HG02623 (cell line): ENCODE data around the gene JAKMIP1.

Source experiments
- ATAC-seq: cut with Tn5 transposase; IDR thresholded peaks from one replicate; pipeline ENCODE4 v1.9.1; 2021; ENCODE audit warnings: moderate library complexity; ENCODE audit not compliant: unreplicated experiment

JAKMIP1 gene

DNA sequence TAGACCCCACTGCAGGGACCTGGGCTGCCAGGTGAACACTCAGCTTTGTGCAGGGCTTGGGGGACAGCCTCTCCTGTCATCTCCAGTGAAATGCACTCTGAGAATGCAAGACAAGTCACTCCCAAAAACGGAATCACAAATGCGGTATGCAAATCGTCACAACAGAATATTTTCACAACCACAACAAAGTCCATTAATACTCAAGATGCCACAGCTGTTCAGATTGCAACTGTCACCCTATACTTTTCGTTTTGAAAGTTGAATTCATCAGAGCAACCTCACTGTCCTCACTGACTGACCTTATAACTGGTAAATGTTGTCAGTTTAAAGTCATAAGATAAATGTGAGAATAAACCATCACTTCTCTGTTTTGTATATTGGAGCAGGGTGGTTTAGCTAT is 16.6 kb downstream of the JAKMIP1 start:
- ATAC-seq = peak; percentile 28

DNA sequence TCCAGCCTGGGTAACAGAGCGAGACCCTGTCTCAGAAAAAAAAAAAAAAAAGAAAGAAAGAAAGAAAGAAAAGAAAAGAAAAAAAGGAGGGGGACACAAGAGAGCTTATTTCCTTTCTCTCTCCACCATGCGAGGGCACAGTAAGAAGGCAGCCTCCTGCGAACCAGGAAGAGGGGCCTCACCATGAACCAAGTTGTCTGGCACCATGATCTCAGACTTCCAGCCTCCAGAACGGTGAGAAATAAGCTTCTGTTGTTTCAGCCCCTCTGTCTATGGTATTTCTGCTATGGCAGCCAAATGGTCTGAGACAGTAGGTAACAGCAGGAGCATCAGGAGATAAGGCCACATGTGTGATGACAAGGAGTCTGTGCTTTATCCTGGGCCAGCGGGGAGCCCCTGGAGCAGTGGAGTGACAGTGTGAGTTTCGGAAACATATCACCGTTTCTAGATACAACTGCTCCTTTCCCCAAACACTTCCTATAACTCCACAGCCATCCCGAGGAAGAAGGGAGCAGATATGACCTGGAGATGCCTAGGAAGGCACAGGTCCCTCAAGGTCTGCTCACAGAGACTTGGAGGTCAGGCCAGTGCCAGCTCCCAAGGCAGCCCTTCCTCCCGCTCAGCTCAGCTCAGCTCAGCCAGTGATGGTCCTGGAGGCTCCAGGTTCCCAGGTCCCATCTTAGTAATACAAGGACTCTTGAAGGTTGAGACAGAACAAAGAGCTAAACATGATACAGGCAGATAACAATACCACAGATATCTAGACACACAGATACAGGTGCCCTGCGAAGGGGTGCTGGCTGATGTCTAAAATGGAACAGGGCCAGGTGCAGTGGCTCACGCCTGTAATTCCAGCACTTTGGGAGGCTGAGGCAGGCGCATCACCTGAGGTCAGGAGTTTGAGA is 17.7 kb downstream of the JAKMIP1 start:
- ATAC-seq = no peak

DNA sequence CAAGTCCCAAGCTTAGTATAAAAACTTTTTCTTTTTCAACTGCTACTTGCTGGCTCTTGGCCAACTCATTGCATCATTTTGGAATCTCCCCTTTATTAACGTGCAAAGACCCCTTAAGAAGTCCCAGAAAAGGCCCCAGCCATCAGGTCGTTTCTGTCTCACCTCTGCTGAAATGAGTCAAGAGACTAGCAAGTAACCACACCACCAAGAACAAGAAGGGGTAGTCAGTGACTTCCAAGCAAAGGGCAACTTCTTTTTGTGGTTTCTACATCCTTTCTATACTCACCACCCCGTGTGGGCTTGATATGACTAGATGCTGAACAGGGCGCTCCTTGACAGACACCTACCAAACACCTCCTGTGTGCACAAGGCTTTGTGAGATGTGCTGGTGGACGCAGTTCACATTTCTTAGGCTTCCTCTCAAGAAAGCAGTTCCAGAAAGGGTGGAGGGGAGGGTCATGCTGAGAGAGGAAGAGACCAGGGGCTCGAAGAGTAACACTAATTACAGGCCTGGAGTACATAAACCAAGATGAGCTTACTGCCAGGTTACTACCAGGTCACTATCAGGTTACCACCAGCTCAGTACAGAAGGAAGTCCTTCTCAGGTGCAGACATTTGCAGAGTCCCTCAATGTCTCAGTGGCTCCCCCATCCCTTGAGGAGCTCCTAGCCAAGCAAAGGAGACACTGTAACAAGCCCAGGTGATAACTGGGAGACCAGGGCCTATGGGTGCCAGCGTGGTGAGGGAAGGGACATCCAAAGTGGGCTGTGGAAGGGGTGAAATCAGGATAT is 19.3 kb downstream of the JAKMIP1 start:
- peak; percentile 86 for ATAC-seq

DNA sequence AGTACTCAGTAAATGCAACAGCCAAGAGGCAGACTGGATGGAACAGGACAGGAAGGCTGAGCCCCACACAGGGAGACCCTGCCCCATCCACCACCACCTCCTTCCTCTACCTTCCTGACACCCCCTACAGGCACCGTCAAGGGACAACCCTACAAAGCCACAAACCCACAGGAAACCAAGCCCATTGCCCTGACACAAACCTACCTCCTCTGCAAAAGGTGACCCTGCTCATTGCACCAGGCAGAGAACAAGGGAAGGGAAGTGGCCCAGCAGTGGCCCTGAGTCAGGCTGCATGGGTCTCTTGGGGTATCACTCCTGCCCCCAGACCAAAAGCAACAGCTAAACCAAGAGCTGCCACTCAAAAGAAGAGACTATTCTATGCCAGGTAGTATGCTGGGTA is 21.0 kb downstream of the JAKMIP1 start:
- ATAC-seq = no peak

DNA sequence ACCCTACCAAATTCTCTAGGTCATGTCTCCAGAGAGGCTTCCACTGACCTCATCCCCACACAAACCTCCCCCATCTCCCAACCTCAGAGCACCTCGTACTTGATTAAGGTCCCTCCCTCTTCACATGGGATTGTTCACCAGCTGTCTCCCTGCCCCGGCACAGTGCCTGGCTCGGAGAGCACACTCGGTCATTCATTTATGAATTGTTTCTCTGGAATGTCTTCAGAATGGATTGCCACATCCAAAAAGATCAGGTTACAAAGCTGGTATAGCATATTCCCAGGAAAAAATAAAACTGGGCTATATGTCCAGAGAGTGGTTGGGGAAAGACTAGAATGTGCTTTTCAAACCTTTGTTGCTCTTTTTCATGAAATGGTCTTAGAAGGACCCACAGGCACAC is 21.6 kb downstream of the JAKMIP1 start:
- ATAC-seq = no peak

DNA sequence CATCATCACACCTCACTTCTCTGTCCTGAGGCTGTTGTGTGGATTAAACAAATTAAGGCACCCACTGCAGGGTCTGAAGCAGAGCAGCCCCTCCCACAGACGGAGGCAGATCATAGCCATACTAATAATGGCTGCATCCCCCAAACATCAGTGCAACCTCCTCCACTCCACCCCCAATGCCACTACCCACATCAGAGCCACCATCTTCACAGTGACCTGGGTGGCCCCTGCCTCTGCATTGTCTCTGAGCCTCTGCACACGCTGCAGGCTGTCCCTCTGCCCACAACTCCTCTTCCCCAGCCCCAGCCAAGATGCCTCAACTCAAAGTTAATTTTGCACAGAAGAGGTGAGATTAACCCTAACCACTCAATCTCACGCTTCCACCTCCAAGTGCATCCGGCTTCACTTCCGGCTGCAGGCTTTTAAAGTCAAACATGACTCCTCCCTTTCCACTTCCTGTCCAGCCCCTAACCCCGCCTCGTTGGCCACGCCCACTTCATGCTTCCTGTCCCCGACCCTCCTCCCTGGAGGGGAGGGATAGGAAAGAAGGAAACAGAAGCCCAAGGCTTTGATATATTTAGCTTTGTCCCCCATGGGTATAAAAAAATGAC is 22.7 kb downstream of the JAKMIP1 start:
- ATAC-seq = no peak

DNA sequence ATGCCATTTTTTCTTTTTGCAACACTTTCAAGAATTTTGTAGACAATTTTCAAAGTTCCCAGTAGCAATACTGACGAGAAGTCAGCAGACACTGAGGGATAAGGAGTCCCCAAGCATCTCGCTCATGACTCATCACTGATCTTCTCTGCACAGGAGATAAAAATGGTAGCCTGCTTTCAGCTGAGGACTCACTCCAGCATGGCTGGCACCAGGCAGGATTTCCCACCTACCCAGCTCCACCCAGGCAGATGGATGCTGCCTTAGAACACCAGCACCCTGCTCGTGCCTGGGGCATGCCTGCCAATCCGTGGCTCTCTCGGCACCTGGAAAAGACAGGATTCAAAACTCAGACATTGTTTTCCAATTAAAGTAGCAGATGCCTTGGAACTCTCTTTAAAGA is 24.9 kb downstream of the JAKMIP1 start:
- no peak for ATAC-seq

DNA sequence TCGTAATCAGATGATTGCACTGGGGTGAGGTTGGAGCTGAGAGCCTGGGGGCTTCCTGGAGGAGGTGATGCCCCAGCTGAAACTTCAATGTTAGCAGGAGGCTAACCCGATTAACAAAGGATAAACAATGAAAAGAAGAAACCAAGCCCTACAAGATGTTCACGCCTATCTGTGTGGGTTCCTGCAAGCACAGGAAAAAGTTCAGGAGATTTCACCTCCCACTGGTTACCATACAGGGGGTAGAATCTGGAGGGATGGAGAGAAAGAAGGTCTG is 27.5 kb downstream of the JAKMIP1 start:
- ATAC-seq = no peak

DNA sequence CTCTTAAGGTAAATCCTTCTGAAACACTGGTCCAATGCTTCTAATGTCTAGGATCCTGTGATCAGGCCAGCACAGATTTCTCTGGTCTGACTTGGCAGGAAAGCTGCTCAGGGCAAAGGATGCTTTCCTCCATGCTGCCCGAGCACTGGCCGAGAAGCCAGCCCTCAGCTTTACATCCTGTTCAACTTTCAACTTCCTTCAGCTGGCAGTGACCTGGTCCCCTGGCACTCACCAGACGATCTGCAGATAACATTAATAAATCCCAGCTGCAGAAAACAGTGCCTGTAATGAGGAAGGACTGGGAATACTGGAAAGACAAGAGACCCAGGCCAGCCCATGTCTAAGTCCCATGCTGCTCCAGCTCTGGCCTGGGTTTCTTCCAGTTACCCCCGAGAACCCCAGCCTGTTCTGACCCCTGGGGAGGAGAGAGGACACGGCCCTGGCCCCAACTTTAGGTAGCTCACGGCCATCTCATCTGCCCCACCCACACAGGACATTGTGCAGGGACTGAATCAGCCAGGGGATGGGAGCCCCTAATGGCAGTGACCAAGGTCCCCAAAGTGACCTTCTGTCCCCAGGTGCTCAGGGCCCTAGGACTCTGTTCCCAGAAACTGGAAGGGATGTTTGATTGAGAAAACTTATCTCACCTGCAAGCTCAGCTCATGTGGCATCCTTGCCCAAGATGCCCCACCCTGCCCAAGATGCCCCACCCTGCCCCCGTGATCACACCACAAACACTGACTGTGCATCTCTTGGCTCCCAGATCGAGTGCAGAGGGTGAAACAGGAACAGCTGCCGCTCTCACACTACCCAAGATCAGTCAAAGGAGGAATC is 28.0 kb downstream of the JAKMIP1 start:
- no peak for ATAC-seq

DNA sequence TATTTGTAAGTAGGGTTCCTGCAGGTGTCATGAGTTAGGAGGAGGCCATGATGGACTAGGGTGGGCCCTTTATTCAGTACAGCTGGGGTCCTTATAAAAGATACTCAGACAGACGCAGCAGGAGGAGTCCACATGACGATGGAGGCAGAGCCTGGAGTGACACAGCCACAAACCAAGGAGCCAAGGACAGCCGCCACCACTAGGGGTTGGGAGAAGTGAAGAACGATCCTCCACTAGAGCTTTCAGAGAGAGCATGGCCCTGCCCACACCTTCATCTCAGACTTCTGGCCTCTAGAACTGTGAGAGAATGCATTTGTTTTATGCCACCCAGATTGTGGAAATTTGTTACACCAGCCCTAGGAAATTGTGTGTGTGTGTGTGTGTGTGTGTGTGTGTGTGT is 31.1 kb downstream of the JAKMIP1 start:
- ATAC-seq = no peak

DNA sequence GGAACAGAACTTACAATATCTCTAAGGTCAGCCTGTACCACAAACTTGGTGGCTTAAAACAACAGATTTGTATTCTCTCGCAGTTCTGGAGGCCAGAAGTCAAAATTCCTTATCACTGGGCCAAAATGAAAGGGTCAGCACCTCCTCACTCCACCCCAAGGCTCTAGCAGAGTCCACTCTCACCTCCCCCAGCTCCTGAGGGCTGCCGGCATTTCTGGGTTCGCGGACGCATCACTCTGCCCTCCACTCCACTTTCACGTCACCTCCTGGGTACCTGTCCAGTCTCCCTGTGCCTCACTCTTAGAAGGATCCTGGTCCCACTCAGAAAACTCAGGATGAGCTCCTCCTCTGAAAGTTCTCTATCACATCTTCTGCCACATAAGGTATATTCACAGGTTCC is 34.6 kb downstream of the JAKMIP1 start:
- no peak for ATAC-seq

DNA sequence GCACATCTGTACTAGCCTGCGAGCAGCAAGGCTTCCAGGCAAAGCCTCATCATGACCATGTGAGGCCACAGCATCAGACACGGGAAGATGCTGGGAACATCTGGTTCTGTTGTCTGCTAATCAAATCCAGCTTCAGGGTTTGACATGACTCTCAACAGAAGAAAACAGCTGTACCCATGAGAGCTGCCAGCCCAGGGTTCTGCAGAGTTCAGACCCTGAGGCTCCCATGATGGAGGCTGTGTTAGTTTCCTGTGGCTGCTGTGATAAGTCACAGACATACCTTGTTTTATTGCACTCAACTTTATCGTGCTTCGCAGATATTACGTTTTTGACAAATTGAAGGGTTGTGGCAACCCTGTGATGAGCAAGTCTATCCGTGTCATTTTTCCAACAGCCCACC is 37.5 kb downstream of the JAKMIP1 start:
- no peak for ATAC-seq

DNA sequence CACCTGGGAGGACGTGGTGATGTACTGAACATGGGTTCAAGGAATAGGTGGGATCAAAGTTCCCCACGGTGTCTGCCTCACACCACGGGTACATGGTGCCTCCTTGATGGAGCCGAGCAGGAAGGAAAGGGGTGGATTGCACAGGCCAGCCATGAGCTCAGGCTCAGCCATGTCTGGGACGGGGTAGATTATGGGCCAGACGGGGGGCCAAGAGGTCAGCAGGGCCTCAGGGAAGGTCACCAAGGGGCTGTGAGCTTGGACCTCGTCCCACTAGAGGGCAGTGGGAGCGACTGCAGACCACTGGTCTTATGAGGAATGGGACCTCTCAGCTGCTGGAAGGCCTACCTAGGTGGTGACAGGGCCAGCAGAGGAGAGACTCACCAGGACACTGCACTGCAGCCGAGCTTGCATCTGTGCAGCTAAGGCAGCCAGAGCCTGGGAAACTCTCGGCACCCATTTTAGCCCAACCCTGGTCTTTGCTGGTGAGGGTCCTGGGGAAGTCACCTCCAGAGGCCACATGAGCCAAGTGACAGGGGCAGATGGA is 38.4 kb downstream of the JAKMIP1 start:
- ATAC-seq = no peak

DNA sequence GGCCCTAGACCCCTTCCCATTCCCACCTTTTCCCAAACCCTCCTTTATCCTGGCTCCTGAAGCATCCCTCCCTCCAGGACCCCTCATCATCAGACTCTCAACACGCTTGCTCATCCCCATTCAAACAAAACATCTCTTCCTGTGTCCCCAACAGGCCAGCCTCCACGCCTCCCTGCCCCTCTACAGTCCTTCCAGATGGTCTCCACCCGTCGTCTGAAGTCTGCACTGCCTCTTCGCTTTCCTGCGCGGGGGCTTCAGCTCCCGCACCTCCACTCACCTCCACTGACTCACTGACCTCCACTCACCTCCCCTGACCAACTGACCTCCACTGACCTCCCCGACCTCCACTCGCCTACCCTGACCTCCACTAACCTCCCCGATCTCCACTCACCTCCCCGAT is 39.8 kb downstream of the JAKMIP1 start:
- no peak for ATAC-seq

DNA sequence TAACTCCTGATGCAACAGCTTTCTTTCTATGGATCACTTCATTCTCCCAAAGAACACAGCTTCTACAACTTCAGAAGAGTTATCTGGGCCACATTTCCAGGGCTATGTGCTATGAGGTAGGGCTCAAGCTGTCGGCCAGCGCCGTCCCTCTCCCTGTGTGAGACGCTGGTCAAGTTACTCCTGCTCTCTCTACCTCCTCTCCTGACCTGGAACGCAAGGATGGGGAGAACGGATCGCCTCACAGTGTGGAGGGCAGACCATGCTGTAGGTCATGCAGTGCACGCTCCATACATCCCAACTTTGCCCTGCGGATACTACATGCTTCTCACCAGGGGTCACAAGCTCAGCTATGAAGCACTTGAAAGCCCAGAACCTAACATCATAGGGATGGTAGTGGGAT is 42.4 kb downstream of the JAKMIP1 start:
- no peak for ATAC-seq

DNA sequence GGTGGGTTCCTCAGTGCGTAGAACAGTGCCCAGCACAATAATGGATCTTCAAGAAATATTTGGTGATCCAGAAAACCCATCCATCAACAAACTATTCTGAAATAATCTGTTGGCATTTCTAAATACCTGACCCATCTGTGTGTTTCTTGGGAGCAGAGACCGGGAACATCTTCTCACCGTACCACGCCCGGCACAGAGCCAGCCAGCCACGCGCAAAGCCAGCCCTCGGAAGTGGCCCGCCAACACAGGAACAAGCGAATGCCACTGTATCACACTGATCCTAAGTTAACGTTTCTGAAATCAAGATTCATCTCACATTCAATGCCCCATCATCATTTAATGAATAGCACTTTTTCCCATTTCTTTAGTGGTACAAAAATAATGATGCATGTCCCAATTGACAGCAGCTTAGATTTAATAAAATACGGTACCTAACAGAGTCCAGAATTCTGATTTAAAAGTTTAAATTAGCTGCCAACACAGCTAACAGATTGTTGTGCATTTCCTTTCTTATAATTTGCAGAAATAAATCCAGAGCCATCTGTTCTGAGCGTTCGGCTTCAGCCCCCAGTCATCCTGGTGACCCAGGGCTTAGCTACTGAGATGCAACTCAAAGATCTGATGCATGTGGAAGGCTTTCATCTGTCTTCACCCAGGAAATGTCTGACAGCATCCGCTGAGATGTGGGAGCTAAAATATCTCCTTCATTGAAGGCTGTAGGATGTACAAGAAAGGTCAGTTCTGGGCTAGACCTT is 44.2 kb downstream of the JAKMIP1 start:
- no peak for ATAC-seq

DNA sequence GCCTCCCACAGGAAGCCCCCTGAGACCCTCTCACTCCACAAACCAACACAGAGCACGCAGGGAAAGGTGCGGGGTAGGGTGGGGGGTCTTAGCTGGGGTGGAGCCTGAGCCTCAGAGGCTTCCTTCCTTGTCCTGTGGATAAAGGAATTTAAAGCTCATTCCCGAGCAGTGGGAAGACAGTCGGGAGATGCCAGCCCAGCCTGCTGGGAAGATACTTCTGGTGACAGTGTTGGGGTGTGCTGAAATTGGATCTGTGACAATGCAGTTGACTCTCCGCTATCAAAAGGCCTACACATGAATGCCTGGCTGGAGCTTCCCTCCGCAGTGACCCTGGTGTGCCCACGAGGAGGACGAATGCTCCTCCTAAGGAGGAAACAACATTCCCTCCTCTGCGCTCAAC is 45.5 kb downstream of the JAKMIP1 start:
- ATAC-seq = no peak

DNA sequence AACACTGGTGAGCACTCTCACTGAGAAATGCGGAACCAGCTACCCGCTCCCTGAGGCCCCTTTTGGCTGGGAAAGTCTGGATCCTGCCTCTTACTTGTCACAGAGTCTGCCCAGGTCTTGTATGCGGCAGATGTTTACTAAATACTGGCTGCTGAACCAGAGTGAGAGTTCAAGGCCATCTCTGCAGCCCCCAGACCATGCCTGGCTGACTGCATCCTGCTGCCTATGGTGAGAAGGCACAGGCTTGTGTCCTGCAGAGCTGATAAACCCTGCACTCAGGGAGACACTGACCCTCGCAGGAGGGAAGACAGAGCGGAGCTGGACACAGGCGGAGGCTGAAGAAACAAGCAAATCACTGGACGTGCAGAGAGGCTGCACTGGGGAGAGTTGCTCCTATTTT is 46.5 kb downstream of the JAKMIP1 start:
- ATAC-seq = no peak

DNA sequence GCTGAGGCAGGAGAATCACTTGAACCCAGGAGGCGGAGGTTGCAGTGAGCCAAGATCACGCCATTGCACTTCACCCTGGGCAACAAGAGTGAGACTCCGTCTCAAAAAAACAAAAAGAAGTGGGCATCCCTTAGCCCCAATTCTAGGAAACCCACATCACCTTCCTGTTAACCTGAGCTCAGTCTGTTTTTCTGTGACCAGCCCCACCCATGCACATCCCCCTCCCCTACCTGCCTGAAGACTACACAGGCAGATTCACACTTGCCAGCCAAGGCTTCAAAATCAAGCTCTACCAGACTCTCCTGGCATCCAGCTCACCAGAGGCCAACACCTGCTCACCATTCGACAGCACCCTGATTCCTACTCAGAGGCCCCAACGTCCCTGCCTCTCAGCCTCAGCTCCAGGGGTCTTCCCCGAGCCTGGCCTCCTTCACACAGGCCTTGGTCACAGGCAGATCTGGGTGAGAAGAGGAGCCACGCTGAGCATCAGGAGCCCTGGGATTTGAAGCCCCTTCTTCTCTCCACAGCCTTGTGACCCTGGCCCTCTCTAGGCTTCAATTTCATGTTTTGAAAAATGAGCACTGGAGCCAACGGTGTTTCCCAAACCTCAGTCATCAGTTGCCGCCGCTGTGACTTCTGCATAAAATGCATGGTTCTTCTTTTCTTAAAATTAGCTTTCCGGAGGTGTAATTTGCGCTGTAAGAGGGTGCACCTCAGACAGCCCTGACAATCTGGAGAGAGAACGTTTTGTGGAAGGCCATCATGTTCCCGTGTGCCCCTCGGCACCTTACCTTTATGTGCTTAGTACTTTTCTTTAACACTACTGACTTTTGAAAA is 47.3 kb downstream of the JAKMIP1 start:
- ATAC-seq = no peak
